ENCODE data around the gene AGPAT3.

- no peak for TF ChIP-seq CTCF (IDR thresholded peaks at IDR 0.05)
- TF ChIP-seq ZFX (IDR thresholded peaks at IDR 0.05; ENCODE audit: borderline replicate concordance): no peak
These were observed 27.3 kb downstream of the AGPAT3 start for GRCh38 chr21:43892334-43892733.
